GM18951 (cell line): ENCODE measurements around the gene UBN2.
"Not testable (repeated sequence)": the region's sequence is repeated elsewhere in the genome, so short reads cannot be mapped to it uniquely, and the experiment has no call there.

Experiments
- POLR2A ChIP-seq: IDR thresholded peaks from 4 replicates; pipeline ENCODE4 v1.6.1; 2011; ENCODE audit warnings: mild to moderate bottlenecking; ENCODE audit not compliant: insufficient read length, insufficient read depth; ENCODE audit errors: extremely low read depth
- in situ Hi-C: fragments of 300-500 bp; cut with MboI; formaldehyde crosslinking; loops from one replicate; pipeline ENCODE4 v1.12.0; 2022; ENCODE audit warnings: low sequenced_read_pairs, mixed read lengths, inconsistent platforms; ENCODE audit not compliant: unreplicated experiment

UBN2 gene

DNA sequence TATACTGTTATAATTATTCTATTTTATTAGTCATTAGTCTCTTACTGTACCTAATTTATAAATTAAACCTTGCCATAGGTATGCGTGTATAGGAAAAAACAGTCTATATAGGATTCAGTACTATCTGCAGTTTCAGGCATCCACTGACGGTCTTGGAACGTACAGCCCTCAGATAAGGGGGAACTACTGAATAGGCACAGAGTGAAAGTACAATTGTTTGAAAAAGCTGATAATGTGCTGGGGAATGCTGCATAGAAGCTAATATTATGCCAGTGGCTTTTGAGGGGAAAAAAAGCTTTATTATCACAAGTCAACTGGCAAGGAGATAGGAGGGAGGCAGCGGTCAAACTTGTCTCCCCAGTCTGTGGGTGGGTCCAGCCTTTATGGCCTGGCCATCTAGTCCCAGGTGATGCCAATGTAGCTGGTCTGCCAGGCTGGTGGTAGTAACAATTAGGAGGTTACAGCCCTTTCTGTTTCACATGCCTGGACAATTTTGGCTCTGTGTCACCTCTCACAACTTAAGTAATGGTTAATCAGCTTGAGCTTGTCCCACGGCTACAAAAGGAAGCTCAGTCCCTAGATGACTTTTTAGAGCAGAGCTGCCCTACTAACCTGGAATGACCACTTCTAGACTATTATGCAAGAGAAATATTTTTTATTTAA is 101.8 kb downstream of the UBN2 start:
- no peak for TF ChIP-seq POLR2A
- in situ Hi-C loops: no loop called here

DNA sequence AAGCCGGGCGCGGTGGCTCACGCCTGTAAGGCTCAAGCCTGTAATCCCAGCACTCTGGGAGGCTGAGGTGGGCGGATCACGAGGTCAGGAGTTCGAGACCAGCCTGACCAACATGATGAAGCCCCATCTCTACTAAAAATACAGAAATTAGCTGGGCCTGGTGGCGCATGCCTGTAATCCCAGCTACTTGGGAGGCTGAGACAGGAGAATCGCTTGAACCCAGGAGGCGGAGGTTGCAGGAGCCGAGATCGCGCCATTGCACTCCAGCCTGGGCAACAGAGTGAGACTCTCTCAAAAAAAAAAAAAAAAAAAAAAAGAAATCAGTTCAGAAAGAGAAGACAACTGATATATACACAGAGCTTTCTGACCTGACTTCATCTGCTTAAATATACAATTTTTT is 102.4 kb downstream of the UBN2 start:
- in situ Hi-C loops: not testable (repeated sequence)

DNA sequence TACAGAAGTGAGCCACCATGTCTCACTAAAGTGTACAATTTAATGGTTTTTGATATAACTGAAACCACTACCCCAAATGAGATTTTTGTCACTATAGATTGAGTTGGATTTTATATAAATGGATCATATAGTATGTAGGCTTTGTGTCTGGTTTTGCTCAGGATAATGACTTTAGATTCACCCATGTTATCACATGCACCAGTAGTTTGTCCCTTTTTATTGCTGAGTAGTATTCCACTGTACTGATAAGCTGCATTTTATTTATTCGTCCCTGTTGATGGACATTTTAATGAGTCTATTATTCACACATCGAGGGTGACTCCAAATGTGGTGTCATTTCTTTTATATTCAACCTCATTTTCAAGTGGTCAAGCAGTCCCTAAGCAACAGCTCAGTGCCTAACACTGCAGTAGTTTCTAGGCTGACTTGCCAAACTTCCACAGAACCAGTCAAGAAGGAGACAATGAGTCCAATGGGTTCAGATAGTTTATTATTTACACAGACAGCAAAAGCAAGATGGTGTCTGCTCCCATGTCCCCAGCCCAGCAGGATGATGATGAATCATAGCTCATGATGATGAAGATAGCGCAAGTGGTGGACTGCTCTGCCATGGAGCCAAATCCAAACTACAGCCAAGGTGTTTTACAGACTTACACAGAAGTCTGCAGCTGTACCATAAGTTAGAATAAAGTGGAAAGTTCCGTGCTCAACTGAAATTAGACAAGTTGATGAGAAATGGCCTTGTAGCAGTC is 103.5 kb downstream of the UBN2 start:
- in situ Hi-C loops: no loop called here
- no peak for TF ChIP-seq POLR2A

DNA sequence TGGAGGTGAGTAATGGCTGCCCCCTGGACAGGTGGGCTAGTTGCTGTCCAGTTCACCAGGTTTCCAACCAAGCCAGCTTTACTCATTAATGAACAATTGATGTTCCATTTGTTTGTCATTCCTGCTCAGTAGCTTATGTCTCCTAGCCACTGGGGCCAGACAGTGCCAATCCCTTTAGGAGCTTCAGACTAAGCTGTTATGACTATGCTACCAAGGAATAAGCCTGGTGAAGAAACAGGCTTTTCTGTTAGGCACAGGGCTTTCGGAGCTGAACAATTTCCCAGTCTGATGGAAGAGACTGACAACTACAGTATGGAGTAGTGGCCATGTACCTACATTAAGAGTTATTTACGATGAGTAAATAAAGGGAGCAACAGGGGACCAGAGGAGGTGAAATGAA is 108.0 kb downstream of the UBN2 start:
- in situ Hi-C loops: no loop called here
- TF ChIP-seq POLR2A: no peak

DNA sequence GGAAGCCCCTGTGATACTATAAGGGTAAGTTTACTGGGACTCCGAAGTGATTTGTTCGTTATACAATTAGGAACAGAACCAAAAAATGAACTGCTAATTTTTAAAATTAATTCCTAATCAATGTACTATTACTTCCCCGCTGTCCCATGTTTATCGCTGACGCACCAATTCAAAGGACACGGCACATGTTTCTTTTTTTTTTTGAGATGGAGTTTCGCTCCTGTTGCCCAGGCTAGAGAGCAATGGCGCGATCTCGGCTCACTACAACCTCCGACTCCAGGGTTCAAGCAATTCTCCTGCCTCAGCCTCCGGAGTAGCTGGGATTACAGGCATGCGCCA is 108.6 kb downstream of the UBN2 start:
- no peak for TF ChIP-seq POLR2A
- in situ Hi-C loops: no loop called here

DNA sequence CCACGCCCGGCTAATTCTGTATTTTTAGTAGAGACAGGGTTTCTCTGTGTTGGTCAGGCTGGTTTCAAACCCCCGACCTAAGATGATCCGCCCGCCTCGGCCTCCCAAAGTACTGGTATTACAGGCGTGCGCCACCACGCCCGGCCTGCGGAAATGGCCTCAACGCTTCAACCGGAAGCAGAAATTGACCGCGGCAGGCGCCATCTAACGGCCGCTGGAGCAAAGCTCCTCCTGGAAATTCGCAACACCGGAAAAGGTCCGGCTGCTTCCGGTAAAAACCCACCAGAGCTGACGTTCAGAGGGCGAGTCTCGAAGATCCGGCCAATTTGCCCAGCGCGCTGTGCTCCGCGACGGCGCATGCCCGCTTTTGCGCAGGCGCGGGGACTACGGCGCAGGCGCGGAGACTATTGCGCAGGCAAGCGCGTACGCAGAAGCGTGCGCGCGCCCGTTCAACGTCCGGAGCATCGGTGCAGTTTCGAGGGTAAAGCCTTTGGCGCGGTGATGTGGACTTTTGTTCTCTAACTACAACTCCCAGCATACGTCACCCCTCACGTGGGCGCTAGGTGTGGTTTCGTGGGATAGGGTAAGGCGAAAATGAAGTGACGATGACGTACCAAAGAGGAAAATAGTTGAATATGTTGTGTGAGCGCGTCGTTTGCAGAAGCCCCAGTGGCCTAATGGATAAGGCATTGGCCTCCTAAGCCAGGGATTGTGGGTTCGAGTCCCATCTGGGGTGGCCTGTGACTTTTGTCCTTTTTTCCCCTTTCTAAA is 109.2 kb downstream of the UBN2 start:
- peak; percentile 53 for TF ChIP-seq POLR2A
- in situ Hi-C loops: no loop called here

DNA sequence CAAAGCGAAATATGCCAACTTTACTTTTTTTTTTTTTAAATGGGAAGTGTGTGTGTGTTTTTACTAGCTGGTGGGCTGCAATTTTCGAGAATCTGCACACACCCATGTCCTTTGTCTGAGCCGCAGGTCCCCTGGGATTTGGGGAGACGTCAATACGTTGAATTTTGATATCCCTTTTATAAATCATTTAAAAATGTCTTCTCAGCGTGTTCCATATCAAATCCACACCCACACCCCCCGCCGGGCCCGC is 109.7 kb downstream of the UBN2 start:
- TF ChIP-seq POLR2A: no peak
- in situ Hi-C loops: no loop called here

DNA sequence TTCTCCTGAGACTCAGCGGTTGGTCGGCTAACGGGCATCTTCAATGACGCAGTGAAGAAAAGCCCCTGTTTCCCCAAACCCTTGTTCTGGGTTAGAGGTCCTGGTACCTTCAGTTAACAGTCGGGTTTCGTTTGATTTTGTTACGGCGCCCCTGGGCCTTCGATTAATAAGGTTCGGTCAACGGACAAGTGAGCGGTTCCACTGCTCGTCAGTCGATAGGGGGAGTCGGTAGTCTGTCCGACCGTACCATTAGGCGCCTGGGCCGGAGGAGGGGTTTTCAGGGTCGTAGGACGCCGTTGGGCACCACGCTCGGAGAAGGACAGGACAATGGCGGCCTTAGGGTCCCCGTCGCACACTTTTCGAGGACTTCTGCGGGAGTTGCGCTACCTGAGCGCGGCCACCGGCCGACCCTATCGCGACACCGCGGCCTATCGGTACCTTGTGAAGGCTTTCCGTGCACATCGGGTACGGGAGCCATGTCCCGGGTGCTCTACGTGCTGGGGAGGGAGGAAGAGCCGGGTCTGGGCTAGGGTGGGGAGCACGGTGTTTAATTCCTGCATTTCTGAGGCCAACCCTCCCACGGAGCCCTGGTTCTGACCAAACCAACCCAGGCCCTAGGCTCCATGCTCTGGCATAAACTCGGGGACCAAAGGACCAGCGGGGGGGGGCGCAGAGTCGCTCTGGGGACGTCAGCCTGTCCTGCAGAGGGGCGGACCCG is 110.2 kb downstream of the UBN2 start, which contains the start of gene FMC1:
FMC1 (plus strand) TSS at position 280 of the 718 bp plus-strand sequence; CDS start at position 328, 48 bp downstream.
- in situ Hi-C loops: no loop called here
- peak; percentile 59 for TF ChIP-seq POLR2A

DNA sequence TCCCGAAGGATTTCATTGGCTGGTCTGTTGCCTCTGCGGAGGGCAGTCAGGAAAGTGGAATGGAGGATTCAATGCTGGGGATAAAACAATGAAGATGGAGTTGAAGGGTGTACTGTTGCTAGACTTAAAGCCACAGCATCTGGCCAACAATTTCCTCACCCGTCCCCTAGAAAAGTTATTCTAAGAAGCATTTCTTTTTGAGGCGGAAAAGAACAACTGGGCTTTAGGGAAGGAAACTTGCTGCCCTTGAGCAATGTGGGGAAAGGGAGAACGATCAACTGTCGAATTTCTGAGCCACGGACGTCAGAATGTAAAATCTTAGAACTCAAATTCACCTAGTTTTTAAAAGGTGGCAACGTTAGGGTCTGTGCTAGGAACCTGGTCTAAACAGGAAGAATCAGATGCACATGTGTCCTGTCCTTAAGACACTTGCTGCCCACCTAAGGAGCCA is 110.8 kb downstream of the UBN2 start:
- in situ Hi-C loops: no loop called here

DNA sequence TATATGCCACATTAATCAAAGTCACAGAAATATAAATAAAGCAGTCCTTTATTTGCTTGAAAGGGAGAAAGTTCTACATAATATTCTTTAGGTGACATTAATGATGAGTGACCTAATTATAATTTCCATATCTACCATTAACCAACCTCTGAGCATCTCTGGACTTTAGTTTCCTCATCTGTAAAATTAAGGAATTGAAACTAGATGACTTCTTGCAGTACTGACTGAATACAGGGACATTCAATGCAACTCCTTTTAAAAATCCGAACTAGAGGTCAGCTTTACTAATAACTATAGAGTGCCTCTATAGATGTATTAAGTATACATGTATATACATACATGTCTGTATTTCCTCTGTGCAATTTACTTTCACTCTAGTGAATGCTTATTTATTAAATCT is 114.0 kb downstream of the UBN2 start:
- no peak for TF ChIP-seq POLR2A
- in situ Hi-C loops: no loop called here

More for the DNA sequence above, 110.8 kb downstream of the UBN2 start:
- no peak for TF ChIP-seq POLR2A

DNA sequence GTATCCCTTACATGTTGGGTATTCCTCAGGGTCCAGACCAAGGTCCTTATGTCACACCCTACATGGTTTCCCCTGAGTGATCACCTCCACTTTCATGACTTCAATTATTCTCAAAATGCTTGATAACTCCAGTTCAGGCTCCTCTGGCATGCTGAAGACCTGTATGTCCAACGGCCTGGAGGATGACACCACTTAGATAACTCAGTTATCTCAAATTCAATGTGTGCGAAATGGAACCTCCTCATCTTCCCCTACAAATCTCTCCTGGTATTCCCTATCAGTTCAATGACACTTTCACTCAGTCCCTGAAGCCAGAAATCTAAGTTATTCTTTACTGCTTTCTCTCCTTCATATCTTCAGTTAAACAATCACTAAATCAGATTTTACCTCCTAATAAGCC is 120.0 kb downstream of the UBN2 start:
- no peak for TF ChIP-seq POLR2A
- in situ Hi-C loops: no loop called here

DNA sequence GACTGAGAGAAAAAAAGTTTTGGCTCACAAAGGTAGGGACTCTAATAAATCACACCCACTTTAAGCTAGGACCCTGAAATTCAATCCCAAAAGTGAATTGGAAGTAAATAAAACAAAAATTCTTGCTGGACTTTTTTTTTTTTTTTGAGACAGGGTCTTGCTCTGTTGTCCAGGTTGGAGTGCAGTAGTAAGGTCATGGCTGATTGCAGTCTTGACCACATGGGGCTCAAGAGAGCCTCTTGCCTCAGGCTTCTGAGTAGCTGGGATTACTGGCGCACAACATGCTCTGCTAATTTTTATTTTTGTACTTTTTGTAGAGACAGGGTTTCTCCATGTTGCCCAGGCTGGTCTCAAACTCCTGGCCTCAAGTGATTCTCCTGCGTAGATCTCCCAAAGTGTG is 123.7 kb downstream of the UBN2 start:
- in situ Hi-C loops: no loop called here
- TF ChIP-seq POLR2A: no peak

DNA sequence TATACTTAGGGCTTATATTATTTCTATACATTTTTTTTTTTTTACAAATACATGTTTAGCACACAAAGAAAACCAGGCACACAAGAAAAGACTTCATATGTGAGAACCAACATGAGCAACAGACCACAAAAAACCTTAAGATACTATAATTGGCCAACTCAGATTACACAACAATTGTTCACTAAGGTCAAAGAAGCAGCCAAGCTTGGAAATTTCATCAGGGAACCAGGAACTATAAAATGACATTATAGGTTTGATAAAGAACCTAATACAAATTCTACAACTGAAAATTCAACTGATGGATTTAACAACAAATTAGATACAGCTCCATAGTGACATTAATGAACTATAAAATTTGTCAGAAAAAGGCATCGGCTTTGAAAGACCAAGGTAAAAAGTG is 124.3 kb downstream of the UBN2 start:
- in situ Hi-C loops: no loop called here
- TF ChIP-seq POLR2A: no peak
